PFSK-1 (cell line): ENCODE data around the gene ASCL5.

ENCODE experiments used
- FOXP2 ChIP-seq: optimal IDR thresholded peaks from 2 replicates; pipeline ENCODE3; 2011; ENCODE audit warnings: borderline replicate concordance, control low read depth, inconsistent platforms; ENCODE audit not compliant: insufficient read depth; ENCODE audit errors: extremely low read length, extremely low read depth
- POLR2AphosphoS5 ChIP-seq: IDR thresholded peaks from 2 replicates; pipeline ENCODE4 v1.6.1; 2012; ENCODE audit warnings: low read depth, mild to moderate bottlenecking, control low read depth, low read length, moderate library complexity
- SIN3A ChIP-seq: IDR thresholded peaks from 2 replicates; pipeline ENCODE4 v1.6.1; 2012; ENCODE audit warnings: mild to moderate bottlenecking, low read length, moderate library complexity, borderline replicate concordance; ENCODE audit not compliant: insufficient read depth
- TAF1 ChIP-seq: IDR thresholded peaks from 2 replicates; pipeline ENCODE4 v1.6.1; 2012; ENCODE audit warnings: low read length, control low read depth, borderline replicate concordance; ENCODE audit not compliant: insufficient read depth
- TF ChIP-seq, protein P1 (sequence below), 2 experiments: IDR thresholded peaks; 2 replicates each; pipeline versions ENCODE4 v1.6.1 to v1.8.0; 2011 to 2012; ENCODE audit warnings: low read depth in 2 of 2, low read length in 2 of 2, control low read depth in 1 of 2, inconsistent platforms in 1 of 2, mild to moderate bottlenecking in 1 of 2, moderate library complexity in 1 of 2; ENCODE audit not compliant: insufficient read depth in 1 of 2

Gene ASCL5

GRCh38 chr1:201098992-201099677, 27.8 kb downstream of the ASCL5 start:
- TF ChIP-seq FOXP2 (no peak), TAF1 (no peak), SIN3A (no peak), POLR2AphosphoS5 (no peak)
- TF ChIP-seq, protein P1, sequence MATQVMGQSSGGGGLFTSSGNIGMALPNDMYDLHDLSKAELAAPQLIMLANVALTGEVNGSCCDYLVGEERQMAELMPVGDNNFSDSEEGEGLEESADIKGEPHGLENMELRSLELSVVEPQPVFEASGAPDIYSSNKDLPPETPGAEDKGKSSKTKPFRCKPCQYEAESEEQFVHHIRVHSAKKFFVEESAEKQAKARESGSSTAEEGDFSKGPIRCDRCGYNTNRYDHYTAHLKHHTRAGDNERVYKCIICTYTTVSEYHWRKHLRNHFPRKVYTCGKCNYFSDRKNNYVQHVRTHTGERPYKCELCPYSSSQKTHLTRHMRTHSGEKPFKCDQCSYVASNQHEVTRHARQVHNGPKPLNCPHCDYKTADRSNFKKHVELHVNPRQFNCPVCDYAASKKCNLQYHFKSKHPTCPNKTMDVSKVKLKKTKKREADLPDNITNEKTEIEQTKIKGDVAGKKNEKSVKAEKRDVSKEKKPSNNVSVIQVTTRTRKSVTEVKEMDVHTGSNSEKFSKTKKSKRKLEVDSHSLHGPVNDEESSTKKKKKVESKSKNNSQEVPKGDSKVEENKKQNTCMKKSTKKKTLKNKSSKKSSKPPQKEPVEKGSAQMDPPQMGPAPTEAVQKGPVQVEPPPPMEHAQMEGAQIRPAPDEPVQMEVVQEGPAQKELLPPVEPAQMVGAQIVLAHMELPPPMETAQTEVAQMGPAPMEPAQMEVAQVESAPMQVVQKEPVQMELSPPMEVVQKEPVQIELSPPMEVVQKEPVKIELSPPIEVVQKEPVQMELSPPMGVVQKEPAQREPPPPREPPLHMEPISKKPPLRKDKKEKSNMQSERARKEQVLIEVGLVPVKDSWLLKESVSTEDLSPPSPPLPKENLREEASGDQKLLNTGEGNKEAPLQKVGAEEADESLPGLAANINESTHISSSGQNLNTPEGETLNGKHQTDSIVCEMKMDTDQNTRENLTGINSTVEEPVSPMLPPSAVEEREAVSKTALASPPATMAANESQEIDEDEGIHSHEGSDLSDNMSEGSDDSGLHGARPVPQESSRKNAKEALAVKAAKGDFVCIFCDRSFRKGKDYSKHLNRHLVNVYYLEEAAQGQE (IDR thresholded peaks at IDR 0.05; ENCODE audit: insufficient read depth in 1 of 2, low read depth in 2 of 2, low read length in 2 of 2), result no peak

DNA sequence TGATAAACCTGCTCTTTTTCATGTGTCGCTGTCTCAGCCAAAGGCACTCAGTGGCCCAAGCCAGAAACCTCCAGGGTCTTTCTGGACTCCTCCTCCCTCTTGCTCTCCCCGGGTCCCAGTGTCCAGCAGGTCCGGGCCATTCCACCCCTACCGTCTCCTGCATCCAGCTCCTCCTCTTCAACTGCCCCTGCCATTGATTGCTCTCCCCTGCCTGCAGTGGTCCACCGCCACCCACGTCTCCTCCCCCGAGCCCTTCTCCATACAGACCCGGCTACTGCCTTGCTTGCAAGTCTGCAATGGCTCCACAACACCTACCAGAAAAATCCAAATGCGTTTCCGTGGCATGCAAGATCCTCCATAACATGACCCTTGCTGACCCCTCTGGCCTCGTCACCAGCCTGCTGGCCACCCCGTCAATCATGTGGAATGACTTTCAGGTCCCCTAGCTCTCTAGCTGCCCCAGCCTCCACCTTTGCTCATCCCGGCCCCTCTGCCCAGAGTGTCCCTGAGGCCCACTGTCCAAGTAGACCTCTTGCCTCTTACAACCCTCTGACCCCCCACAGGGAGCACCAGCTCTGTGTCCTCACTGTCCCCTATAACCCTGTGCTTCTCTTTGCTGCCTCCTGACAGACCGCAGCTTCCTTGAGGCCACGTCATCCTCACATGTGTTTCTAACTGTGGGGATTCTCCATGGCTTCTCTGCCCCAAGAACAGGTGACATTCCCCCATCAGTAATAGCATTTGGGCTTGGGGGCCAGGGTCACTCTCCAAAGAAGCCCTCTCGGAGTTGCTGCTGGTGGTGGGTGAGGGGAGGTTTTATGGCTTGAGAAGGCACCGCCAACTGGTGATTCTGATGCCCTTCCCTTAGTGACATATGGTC, 29.8 kb downstream of the ASCL5 start:
- TF ChIP-seq FOXP2 (no peak), TAF1 (no peak), SIN3A (no peak), POLR2AphosphoS5 (no peak)
- TF ChIP-seq, protein P1 (IDR thresholded peaks at IDR 0.05; ENCODE audit: insufficient read depth in 1 of 2, low read depth in 2 of 2, low read length in 2 of 2), result no peak

GRCh38 chr1:201096041-201096461, 30.9 kb downstream of the ASCL5 start:
- TF ChIP-seq POLR2AphosphoS5 (no peak), SIN3A (no peak), FOXP2 (no peak), TAF1 (no peak)
- TF ChIP-seq, protein P1 (IDR thresholded peaks at IDR 0.05; ENCODE audit: insufficient read depth in 1 of 2, low read depth in 2 of 2, low read length in 2 of 2), result no peak

DNA sequence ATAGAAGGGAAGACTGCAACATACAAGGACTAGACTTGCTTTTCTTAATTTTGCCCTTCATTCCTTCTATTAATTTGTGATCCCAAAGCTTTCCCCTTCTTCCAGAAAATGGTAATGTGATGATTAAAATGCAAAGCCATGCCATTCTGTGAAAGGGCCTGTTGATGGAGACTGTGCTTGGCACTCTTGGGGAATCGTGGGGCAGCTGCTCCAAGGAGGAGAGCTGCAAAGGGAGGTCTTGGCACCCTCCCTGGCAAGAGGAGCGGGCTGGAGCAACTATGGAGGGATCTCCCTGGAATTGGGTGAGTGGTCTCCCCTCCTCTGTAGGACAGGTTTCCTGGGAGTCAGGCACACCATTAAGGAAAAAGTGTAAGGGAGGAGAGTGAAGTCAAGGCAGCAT, 31.4 kb downstream of the ASCL5 start:
- TF ChIP-seq TAF1 (no peak), FOXP2 (no peak), POLR2AphosphoS5 (no peak), SIN3A (no peak)
- TF ChIP-seq, protein P1 (IDR thresholded peaks at IDR 0.05; ENCODE audit: insufficient read depth in 1 of 2, low read depth in 2 of 2, low read length in 2 of 2), result no peak
